IPS-15b (cell line): ENCODE data around the gene JMJD1C.

Experiments
- H3K27me3 ChIP-seq: one replicate; pipeline ENCODE4 v1.6.1; 2013; ENCODE audit warnings: low read length; ENCODE audit not compliant: control insufficient read depth, insufficient read depth
- H3K36me3 ChIP-seq: one replicate; pipeline ENCODE4 v1.6.1; 2013; ENCODE audit warnings: low read length; ENCODE audit not compliant: control insufficient read depth, insufficient read depth
- H3K4me1 ChIP-seq: one replicate; pipeline ENCODE4 v1.6.1; 2013; ENCODE audit warnings: mild to moderate bottlenecking, low read length; ENCODE audit not compliant: control insufficient read depth, insufficient read depth
- H3K4me3 ChIP-seq: one replicate; pipeline ENCODE4 v1.5.1; 2013; ENCODE audit warnings: low read depth, low read length
- H3K9ac ChIP-seq: one replicate; pipeline ENCODE4 v1.6.1; 2013; ENCODE audit warnings: low read depth, mild to moderate bottlenecking, low read length
- H3K9me3 ChIP-seq: one replicate; pipeline ENCODE4 v1.6.1; 2013; ENCODE audit warnings: mild to moderate bottlenecking, low read length; ENCODE audit not compliant: control insufficient read depth, insufficient read depth

JMJD1C gene

GRCh38 chr10:63268798-63269503, 196.8 kb downstream of the JMJD1C start:
- H3K4me1 ChIP-seq: no peaks in the 10 kb centered on the region
- H3K27me3 ChIP-seq: no peaks in the 10 kb centered on the region
- H3K9me3 ChIP-seq: no peaks in the 10 kb centered on the region
- H3K4me3 ChIP-seq: peak overlapping the region; percentile 86
- peak overlapping the region; percentile 97 for H3K9ac ChIP-seq
- H3K36me3 ChIP-seq: no peaks in the 10 kb centered on the region

- H3K4me1 ChIP-seq: no peaks in the 10 kb centered on the region
- peak overlapping the region; percentile 86 for H3K4me3 ChIP-seq
- no peaks in the 10 kb centered on the region for H3K27me3 ChIP-seq
- H3K9ac ChIP-seq: peak overlapping the region; percentile 97
- H3K36me3 ChIP-seq: no peaks in the 10 kb centered on the region
- H3K9me3 ChIP-seq: no peaks in the 10 kb centered on the region
These were observed 197.5 kb downstream of the JMJD1C start for GRCh38 chr10:63268149-63268797.

- peak overlapping the region; percentile 97 for H3K9ac ChIP-seq
- H3K27me3 ChIP-seq: no peaks in the 10 kb centered on the region
- H3K4me3 ChIP-seq: peak overlapping the region; percentile 86
- peaks cover 4% of the 10 kb centered on the region for H3K4me1 ChIP-seq
- H3K9me3 ChIP-seq: no peaks in the 10 kb centered on the region
- H3K36me3 ChIP-seq: no peaks in the 10 kb centered on the region
These were observed 198.2 kb downstream of the JMJD1C start for GRCh38 chr10:63267414-63268148.

- Histone ChIP-seq H3K4me1 (peaks cover 7% of the 10 kb centered on the region), H3K9me3 (no peaks in the 10 kb centered on the region), H3K9ac (peak overlapping the region; percentile 97), H3K36me3 (no peaks in the 10 kb centered on the region), H3K27me3 (no peaks in the 10 kb centered on the region), H3K4me3 (peak overlapping the region; percentile 86)
These were observed 199.1 kb downstream of the JMJD1C start for GRCh38 chr10:63266391-63267316.

- Histone ChIP-seq H3K27me3 (no peaks in the 10 kb centered on the region), H3K9ac (peak overlapping the region; percentile 97), H3K36me3 (no peaks in the 10 kb centered on the region), H3K4me3 (peak overlapping the region; percentile 86), H3K4me1 (peaks cover 7% of the 10 kb centered on the region), H3K9me3 (no peaks in the 10 kb centered on the region)
These were observed 200.0 kb downstream of the JMJD1C start for GRCh38 chr10:63265683-63266235.

- Histone ChIP-seq H3K4me1 (peaks cover 7% of the 10 kb centered on the region), H3K9ac (peak overlapping the region; percentile 97), H3K36me3 (no peaks in the 10 kb centered on the region), H3K27me3 (no peaks in the 10 kb centered on the region), H3K4me3 (peak overlapping the region; percentile 86), H3K9me3 (no peaks in the 10 kb centered on the region)
These were observed 200.6 kb downstream of the JMJD1C start for GRCh38 chr10:63265222-63265617.

- Histone ChIP-seq H3K4me1 (peaks cover 7% of the 10 kb centered on the region), H3K9me3 (no peaks in the 10 kb centered on the region), H3K36me3 (no peaks in the 10 kb centered on the region), H3K4me3 (peak overlapping the region; percentile 86), H3K27me3 (no peaks in the 10 kb centered on the region), H3K9ac (no peak overlapping the region)
These were observed 201.1 kb downstream of the JMJD1C start for GRCh38 chr10:63264617-63265221.

- no peaks in the 10 kb centered on the region for H3K27me3 ChIP-seq
- H3K36me3 ChIP-seq: no peaks in the 10 kb centered on the region
- H3K9ac ChIP-seq: no peak overlapping the region
- H3K4me3 ChIP-seq: no peak overlapping the region
- H3K4me1 ChIP-seq: peaks cover 13% of the 10 kb centered on the region
- H3K9me3 ChIP-seq: no peaks in the 10 kb centered on the region
These were observed 203.2 kb downstream of the JMJD1C start for GRCh38 chr10:63262430-63263073.

- H3K9me3 ChIP-seq: no peaks in the 10 kb centered on the region
- no peaks in the 10 kb centered on the region for H3K36me3 ChIP-seq
- no peaks in the 10 kb centered on the region for H3K27me3 ChIP-seq
- no peak overlapping the region for H3K9ac ChIP-seq
- peaks cover 13% of the 10 kb centered on the region for H3K4me1 ChIP-seq
- no peak overlapping the region for H3K4me3 ChIP-seq
These were observed 204.3 kb downstream of the JMJD1C start for GRCh38 chr10:63261496-63261895.

GRCh38 chr10:63260860-63261251, 204.9 kb downstream of the JMJD1C start:
- Histone ChIP-seq H3K9ac (no peak overlapping the region), H3K36me3 (no peaks in the 10 kb centered on the region), H3K4me1 (peaks cover 13% of the 10 kb centered on the region)

More at GRCh38 chr10:63260860-63261251, 204.9 kb downstream of the JMJD1C start:
- H3K9me3 ChIP-seq: no peaks in the 10 kb centered on the region
- H3K4me3 ChIP-seq: no peak overlapping the region
- no peaks in the 10 kb centered on the region for H3K27me3 ChIP-seq
